MG63 (cell line): Measurements from ENCODE around the gene CHMP1A. TPM values are rescaled to one million over a fixed set of nuclear protein-coding genes. Genes with fewer than 3 reads are reported as not detected.
"Not testable (repeated sequence)": the region's sequence is repeated elsewhere in the genome, so short reads cannot be mapped to it uniquely, and the experiment has no call there.

Source experiments
- DNase-seq: peaks from one replicate; pipeline ENCODE4 v3.0.0-alpha.2; 2020
- H3K27me3 ChIP-seq: fragments of 250-450 bp; sonication (Bioruptor Pico); 2 replicates; pipeline ENCODE4 v1.5.1; 2020; ENCODE audit warnings: mild to moderate bottlenecking, moderate library complexity
- H3K36me3 ChIP-seq: fragments of 250-450 bp; sonication (Bioruptor Pico); 2 replicates; pipeline ENCODE4 v1.5.1; 2020; ENCODE audit warnings: mild to moderate bottlenecking, moderate library complexity
- H3K4me3 ChIP-seq: fragments of 250-450 bp; sonication (Bioruptor Pico); 2 replicates; pipeline ENCODE4 v1.5.1; 2020; ENCODE audit warnings: mild to moderate bottlenecking, moderate library complexity
- H3K9me3 ChIP-seq: fragments of 250-450 bp; sonication (Bioruptor Pico); 2 replicates; pipeline ENCODE4 v1.5.1; 2020; ENCODE audit warnings: mild to moderate bottlenecking, moderate library complexity
- total RNA-seq: library from RNA; depleted of rRNA; stranded (reverse); fragments of >200 nt; shearing (Covaris generic); gene quantifications from 2 replicates; pipeline ENCODE4 v1.2.3, GENCODE V29; 2014; ENCODE audit warnings: low replicate concordance

The CHMP1A gene
- total RNA-seq, 1 experiment from 2014 or later = 83.9 TPM

DNA sequence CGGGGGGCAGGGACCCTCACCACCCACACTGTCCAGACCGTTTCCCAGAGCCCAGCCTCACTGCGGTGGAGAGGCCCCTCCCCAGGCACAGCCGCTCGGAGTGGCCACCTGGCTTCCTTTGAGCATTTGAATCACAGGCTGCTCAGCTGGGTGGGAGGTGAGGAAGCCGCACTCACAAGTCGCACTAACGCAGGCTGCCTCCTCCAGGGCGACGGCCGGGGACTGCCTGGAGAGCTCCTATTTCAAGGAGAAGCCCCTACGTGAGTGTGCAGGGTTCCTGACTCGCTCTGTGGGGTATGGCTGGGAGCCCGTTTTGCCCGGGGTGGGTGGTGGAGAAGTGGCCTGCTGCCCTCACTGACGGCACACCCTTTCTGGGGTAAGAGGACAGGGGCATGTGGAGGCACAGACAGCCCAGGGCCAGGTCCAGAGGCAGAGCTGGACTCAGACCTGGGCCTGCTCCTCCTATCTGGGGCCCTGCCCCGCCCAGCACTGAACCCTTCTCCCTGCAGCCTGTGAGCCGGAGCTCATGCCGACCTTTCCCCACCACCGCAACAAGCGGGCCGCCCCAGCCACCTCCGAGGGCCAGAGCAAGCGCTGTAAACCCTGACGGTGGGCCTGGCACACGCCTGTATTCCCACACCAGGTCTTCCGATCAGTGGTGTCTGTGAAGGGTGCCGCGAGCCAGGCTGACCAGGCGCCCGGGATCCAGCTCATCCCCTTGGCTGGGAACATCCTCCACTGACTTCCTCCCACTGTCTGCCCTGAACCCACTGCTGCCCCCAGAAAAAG is 37.8 kb upstream of the CHMP1A start:
- H3K9me3 ChIP-seq = no peaks in the 10 kb centered on the region
- H3K4me3 ChIP-seq = no peak overlapping the region
- peaks cover 2% of the 10 kb centered on the region; the same call in 1 of the 2 replicates for H3K36me3 ChIP-seq
- DNase-seq = no peak
- no peaks in the 10 kb centered on the region for H3K27me3 ChIP-seq

DNA sequence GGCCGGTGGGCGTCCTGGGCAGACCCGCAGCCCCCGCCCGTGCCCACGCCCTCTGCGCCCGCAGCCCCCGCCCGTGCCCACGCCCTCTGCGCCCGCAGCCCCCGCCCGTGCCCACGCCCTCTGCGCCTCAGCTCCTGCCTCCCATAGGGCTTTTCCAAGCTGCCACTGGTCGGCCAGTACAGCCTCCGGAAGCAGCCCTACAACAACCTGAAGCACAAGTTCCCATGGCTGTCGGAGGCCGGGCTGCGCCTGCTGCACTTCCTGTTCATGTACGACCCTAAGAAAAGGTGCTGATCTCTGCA is 37.2 kb upstream of the CHMP1A start:
- H3K9me3 ChIP-seq, H3K4me3 ChIP-seq, H3K27me3 ChIP-seq, H3K36me3 ChIP-seq, DNase-seq: not testable (repeated sequence)

DNA sequence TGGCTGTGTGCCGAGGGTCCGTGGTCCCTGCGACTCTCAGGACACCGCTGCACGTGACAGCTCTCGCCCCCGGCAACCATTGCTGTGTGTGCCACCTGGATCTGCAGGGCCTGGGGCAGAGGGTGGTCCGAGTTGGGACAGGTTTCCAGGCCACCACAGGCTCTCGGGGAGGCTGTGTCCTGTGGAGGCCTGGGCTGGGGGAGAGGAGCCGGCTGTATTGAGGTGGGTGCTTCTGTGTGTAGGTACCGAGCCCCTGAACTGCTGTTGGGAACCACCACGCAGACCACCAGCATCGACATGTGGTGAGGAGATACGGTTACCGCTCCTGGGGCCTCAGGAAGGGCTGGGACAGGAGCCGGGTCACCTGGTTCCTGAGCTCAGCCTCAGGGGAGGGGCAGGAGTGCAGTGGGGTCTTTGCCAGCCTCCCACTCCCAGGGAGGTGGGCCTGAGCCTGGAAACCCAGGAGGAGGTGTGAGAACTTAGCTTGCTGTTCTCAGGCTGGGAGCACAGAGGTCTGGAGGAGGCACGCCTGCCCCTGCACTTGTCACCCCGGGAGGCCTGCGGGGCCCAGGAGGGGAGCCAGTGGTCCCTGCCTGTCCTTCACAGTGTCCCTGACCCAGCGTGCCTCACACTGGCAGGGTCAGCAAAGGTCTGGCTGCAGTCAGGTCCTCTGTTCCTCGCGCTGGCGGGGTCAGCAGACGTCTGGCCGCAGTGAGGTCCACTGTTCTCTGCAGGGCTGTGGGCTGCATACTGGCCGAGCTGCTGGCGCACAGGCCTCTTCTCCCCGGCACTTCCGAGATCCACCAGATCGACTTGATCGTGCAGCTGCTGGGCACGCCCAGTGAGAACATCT is 36.6 kb upstream of the CHMP1A start:
- no peak for DNase-seq
- Histone ChIP-seq H3K4me3 (no peak overlapping the region), H3K9me3 (no peaks in the 10 kb centered on the region), H3K27me3 (no peaks in the 10 kb centered on the region), H3K36me3 (peaks cover 2% of the 10 kb centered on the region; the same call in 1 of the 2 replicates)

DNA sequence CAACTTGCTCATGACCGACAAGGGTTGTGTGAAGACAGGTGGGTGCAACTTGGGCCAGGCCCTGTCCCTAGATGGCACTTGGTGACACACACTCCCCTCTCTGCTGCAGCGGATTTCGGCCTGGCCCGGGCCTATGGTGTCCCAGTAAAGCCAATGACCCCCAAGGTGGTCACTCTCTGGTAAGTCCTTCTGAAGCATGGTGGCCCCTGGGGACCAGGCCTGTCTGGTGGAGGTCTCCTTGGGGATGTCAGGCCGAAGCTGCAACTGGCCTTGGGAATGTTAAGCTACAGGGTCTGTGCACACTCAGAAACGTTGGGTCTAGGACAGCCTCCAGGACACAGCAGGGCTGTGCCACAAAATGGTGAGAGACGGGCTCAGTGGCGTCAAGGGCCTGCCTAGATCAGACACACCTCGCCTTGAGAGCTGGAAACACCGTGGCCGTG is 35.8 kb upstream of the CHMP1A start:
- peaks cover 2% of the 10 kb centered on the region for H3K36me3 ChIP-seq
- H3K4me3 ChIP-seq = no peak overlapping the region
- H3K9me3 ChIP-seq = no peaks in the 10 kb centered on the region
- DNase-seq = no peak
- H3K27me3 ChIP-seq = no peaks in the 10 kb centered on the region

DNA sequence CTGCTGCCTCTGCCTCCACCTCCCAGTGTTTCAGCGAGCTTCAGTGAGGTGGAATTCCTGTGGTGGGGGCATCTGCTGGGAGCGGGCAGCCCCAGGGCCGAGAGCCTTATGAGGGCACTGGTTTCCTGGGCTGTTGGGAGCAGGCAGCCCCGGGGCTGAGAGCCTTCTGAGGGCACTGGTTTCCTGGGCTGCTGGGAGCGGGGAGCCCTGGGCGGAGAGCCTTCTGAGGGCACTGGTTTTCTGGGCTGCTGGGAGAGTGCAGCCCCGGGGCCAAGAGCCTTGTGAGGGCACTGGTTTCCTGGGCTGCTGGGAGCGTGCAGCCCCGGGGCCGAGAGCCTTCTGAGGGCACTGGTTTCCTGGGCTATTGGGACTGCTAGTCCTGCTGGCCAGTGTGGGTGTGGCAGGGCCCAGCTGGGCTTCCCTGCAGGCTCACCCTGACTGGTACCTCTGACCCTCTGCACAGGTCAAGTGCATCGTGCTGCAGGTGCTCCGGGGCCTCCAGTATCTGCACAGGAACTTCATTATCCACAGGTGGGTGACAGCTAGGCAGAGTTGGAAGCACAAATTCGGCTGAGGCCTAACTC is 34.6 kb upstream of the CHMP1A start:
- no peak for DNase-seq
- Histone ChIP-seq H3K9me3 (no peaks in the 10 kb centered on the region), H3K4me3 (no peak overlapping the region), H3K36me3 (peaks cover 2% of the 10 kb centered on the region), H3K27me3 (no peaks in the 10 kb centered on the region)

DNA sequence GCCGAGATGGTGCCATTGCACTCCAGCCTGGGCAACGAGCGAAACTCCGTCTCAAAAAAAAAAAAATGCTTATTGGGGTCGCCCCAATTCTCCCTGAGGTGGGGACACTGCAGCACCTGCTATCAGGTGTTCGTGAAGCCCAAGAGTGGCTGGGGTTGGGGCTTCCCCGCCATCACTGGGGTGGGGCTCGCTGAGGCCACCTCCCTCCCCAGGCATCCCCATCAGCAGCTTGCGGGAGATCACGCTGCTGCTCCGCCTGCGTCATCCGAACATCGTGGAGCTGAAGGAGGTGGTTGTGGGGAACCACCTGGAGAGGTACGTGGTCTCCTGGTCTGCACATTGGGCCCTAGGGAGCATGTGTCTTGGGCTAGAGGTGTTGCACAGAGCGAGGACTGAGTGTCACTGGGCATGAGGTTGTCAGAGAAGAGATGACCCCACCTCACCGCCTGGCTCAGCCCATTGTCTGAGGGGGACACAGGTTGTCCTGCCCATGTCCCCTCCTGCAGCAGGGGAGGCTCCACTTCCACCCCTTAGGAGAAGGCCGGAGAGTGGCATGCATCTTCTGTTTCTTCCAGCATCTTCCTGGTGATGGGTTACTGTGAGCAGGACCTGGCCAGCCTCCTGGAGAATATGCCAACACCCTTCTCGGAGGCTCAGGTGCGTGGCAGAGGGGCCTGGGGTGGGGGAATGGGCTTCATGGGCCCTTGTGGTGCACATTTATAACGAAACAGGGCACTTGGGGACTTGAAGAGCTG is 33.9 kb upstream of the CHMP1A start:
- no peak for DNase-seq
- peaks cover 2% of the 10 kb centered on the region for H3K36me3 ChIP-seq
- no peaks in the 10 kb centered on the region for H3K27me3 ChIP-seq
- no peaks in the 10 kb centered on the region for H3K9me3 ChIP-seq
- H3K4me3 ChIP-seq = no peak overlapping the region

DNA sequence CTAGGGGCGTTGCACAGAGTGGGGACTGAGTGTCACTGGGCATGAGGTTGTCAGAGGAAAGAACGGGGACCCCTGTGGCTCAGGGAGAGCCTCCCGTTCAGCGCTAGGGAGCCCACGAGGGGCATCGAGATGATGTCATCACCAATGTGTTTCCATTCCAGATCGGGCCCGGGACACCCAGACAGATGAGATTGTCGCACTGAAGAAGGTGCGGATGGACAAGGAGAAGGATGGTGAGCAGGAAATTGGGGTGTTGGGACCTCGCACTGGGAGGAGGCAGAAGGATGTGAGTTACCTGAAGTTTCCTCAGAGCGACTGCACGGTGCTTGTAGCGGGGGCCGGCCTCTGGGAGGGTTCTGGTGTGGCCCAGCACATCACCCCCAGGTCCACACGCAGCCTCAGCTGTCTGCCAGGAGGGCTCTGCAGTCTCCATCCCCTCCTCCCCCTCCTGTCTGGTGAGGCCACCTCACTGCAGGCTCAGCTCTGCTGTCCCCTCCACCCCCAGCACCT is 32.9 kb upstream of the CHMP1A start:
- DNase-seq = no peak
- Histone ChIP-seq H3K9me3 (no peaks in the 10 kb centered on the region), H3K4me3 (no peak overlapping the region), H3K36me3 (peaks cover 2% of the 10 kb centered on the region), H3K27me3 (no peaks in the 10 kb centered on the region)

DNA sequence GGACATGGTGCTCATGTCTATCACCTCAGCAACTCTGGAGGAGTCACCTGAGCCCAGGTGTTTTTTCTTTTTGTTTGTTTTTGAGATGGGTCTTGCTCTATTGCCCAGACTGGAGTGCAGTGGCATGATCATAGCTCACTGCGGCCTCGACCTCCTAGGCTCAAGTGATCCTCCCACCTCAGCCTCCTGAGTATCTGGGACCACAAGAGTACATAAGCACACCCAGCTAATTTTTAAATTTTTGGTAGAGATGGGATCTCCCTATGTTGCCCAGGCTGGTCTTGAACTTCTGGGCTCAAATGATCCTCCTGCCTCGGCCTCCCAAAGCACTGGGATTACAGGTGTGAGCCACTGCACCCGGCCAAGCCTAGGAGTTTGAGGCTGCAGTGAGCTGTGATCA is 32.1 kb upstream of the CHMP1A start:
- not testable (repeated sequence) for H3K9me3 ChIP-seq, DNase-seq, H3K27me3 ChIP-seq, H3K36me3 ChIP-seq, H3K4me3 ChIP-seq

DNA sequence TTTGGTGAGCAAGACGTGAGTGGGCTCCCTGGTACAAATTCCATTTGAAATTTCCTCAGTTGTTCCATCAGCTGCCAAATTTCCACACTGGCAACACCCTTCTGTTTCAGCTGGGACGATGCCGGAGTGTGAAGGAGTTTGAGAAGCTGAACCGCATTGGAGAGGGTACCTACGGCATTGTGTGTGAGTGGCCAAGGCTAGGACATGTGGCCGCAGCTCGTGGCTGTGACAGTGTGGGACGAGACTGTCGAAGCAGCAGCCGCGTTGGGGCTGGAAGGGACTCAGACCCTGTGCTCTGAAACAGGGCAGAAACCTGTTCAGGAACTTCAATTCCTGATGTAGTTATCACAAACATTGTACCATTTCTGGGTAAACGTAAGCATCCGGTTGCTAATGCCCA is 31.6 kb upstream of the CHMP1A start:
- no peak for DNase-seq

DNA sequence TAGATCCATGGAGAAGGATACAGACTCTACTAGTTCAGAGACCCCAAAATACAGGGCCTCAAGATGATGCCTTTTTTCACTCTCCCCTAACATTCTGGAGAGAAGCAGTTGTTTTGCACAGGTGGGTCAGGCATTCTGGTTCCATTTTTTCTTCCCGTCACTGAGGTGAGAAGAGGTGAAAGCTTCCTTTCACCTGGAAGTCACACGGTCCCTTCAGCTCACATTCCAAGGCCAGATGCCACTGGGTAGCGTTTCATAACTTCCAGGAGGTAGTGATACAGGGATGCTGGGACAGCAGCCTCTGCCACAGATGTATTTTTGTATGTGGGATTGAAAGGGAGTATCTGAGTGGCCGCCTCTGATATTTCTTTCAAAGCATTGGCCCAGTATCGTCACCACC is 30.9 kb upstream of the CHMP1A start:
- Histone ChIP-seq H3K36me3 (peaks cover 2% of the 10 kb centered on the region), H3K9me3 (no peaks in the 10 kb centered on the region), H3K4me3 (no peak overlapping the region), H3K27me3 (no peaks in the 10 kb centered on the region)
- DNase-seq = no peak

More for the DNA sequence above, 31.6 kb upstream of the CHMP1A start:
- Histone ChIP-seq H3K36me3 (peaks cover 2% of the 10 kb centered on the region), H3K4me3 (no peak overlapping the region), H3K27me3 (no peaks in the 10 kb centered on the region), H3K9me3 (no peaks in the 10 kb centered on the region)

DNA sequence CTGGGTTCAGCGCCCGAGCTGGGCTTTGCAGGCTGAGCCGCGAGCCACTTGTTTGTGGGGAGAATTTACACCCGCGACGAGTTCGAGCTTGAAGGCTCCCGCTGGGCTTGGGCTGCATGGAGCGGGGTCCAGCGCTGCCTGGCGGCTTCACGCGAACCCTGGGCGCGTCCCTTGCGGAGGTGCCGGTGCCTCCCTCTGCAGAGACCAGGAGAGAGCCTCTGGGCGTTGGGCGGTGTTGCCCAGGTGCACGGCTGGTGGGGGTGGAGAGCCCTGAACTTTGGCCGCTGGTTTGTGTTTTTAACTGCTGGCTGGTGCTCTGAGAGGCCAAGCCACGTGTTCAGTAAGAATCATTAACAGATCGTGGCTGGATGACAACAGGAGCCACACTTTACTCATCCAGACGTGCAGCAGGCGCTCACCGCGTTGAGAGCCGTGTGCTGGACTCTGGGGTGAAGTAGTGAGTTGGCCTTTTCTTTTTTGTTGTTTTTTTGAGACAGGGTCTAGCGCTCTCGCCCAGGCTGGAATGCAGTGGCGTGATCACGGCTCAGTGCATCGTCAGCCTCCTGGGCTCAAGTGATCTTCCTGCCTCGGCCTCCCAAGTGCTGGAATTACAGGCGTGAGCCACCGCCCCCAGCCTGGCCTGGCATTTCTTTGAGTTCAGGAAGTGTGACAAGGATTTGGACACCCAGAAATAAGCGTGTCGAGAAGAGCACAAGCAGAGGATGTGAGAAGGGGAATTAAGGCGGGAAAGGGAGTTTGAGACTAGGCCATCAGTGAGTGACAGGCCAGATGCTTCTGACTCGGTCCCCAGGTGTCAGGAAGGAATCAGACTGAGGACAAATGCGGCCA is 29.8 kb upstream of the CHMP1A start:
- no peak for DNase-seq
- Histone ChIP-seq H3K36me3 (peaks cover 2% of the 10 kb centered on the region), H3K9me3 (no peaks in the 10 kb centered on the region), H3K27me3 (no peaks in the 10 kb centered on the region), H3K4me3 (peak overlapping the region; percentile 80)

DNA sequence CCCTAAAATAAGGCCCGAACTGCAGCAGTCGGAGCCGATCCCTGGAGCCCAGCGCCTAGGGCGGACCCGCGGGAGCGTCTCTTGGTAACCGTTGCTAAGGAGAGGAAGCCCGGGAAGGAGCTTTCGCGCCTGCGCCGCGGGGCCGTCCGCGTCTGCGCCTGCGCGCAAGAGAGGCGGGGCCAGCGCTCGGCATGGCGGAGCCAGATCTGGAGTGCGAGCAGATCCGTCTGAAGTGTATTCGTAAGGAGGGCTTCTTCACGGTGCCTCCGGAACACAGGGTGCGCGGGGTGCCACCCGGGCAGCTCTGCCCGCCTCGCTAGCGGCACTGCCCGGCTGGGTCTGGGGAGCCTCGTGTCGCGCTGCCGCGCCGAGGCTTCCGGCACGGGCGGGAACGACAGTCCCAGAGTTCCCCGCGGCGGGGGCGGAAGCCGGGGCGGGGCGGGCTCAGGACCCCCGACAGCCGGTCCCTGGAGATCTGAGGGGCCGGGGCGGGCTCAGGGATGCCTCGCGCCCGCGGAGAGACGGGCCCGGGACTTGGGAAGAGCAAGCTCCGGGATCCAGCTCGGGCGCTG is 29.1 kb upstream of the CHMP1A start, which contains the start of gene CDK10:
Gene CDK10 (plus strand): TSS at position 170 of the 572 bp plus-strand sequence. CDS start 22 bp downstream, at position 192.
- Histone ChIP-seq H3K36me3 (peaks cover 2% of the 10 kb centered on the region), H3K9me3 (no peaks in the 10 kb centered on the region), H3K27me3 (no peaks in the 10 kb centered on the region), H3K4me3 (peak within 1 kb of the TSS; percentile 80)
- DNase-seq = peak; percentile 76

DNA sequence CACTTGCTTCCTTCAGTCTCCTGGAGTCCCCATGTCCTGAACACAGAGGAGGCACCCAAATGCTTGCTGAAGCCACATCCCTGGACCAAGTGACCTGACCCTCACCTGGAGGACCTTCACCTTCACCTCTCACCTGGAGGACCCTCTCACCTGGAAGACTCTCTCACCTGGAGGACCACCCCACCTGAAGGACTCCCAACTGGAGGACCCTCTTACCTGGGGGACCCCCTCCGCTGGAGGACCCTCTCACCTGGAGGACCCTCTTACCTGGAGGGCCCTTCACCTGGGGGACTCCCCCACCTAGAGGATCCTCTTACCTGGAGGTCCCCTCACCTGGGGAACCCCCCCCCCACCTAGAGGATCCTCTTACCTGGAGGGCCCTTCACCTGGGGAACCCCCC is 28.4 kb upstream of the CHMP1A start:
- Histone ChIP-seq H3K36me3 (no peaks in the 10 kb centered on the region; the same call in none of the 2 replicates), H3K27me3 (no peaks in the 10 kb centered on the region), H3K9me3 (no peaks in the 10 kb centered on the region), H3K4me3 (no peak overlapping the region)
- DNase-seq = no peak

DNA sequence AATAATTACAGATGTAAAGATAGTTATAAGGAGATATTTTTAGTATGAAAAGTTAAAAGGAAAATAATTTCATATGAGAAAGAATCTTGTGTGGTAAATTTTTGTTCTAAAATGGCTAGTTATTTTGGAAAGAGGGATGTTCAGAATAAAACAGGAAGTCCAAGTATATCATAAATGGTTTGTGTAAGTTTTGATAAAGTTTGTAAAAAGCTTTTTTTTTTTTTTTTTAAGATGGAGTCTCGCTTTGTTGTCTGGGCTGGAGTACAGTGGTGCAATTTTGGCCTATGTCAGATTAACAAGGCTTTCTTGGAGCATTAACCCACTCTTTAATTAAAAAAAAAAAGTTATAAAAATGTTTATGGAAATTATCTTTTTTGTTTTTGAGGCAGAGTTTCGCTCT is 20.8 kb upstream of the CHMP1A start:
- H3K27me3 ChIP-seq = no peaks in the 10 kb centered on the region
- H3K36me3 ChIP-seq = no peaks in the 10 kb centered on the region; the same call in 1 of the 2 replicates
- H3K9me3 ChIP-seq = no peaks in the 10 kb centered on the region
- H3K4me3 ChIP-seq = no peak overlapping the region
- no peak for DNase-seq

DNA sequence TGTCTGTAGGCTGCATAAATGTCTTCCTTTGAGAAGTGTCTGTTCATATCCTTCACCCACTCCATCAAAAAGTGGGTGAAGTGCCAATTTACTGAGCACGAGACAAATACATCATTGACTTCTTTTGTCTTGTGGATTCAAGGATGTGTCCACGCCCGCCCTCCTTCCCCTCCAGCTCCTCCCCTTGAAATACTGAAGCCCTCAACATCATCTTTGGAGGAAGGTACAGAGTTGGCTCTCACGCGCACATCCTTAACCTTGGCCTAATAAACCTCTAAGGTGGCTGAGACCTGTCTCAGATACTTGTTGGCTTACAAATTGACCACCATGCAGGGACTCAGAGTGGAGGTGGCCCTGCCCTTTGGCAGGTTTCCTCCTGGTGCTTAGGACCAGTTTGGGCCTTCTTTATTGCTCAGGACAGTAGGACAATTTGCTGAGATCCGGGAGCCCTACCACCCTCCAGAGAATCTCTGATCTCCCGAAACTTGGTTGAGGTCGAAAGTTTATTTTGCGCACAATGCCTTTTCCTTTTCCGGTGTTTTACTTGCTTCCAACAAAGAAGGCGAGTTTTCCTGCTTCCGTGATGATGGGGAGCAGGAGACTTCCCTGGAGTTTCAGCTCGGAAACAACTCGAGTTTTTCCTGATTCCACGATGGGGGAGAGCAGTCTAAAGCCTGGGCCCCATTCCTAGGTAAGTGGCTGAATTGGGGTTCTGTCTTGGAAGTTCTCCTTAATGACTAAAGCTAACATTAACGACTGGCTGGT is 14.9 kb upstream of the CHMP1A start:
- Histone ChIP-seq H3K27me3 (no peaks in the 10 kb centered on the region), H3K4me3 (no peak overlapping the region), H3K36me3 (no peaks in the 10 kb centered on the region), H3K9me3 (no peaks in the 10 kb centered on the region)
- DNase-seq = no peak
